ENCODE measurements around the gene ADCY3. TPM values are rescaled to one million over a fixed set of nuclear protein-coding genes. Genes with fewer than 3 reads are reported as not detected.

ADCY3 gene
- total and polyA plus RNA-seq, 2 of the 13 experiments (the other 11 are each of a cell fraction or from before 2014, with no cell fraction given) = 0.11 to 0.61 TPM

- TF ChIP-seq, protein P1, sequence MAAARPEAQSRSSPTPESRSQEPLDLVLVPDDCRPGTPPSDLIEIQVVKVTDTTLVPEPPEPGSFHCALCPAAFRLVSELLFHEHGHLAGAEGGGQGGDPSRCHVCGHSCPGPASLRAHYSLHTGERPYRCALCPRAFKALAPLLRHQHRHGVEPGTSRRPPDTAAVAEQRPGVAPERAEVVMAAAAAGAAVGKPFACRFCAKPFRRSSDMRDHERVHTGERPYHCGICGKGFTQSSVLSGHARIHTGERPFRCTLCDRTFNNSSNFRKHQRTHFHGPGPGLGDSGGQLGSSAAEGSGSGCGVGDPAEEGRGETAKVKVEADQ (CRISPR knock-in tag; IDR thresholded peaks at IDR 0.05; ENCODE audit: borderline replicate concordance) = peak; percentile 71
- TF ChIP-seq TCF7 (IDR thresholded peaks at IDR 0.05; ENCODE audit: low read depth) (no peak), KLF6 (CRISPR knock-in tag; IDR thresholded peaks at IDR 0.05) (no peak), KLF12 (CRISPR knock-in tag; IDR thresholded peaks at IDR 0.05; ENCODE audit: borderline replicate concordance) (peak; percentile 99), HOXD1 (CRISPR knock-in tag; IDR thresholded peaks at IDR 0.05) (peak; percentile 65; the same call in 1 of the 2 replicates), ATM (IDR thresholded peaks at IDR 0.05; ENCODE audit: borderline replicate concordance) (no peak), CAMTA2 (CRISPR knock-in tag; IDR thresholded peaks at IDR 0.05; ENCODE audit: borderline replicate concordance) (peak; percentile 67; the same call in 1 of the 2 replicates), ELF3 (CRISPR knock-in tag; IDR thresholded peaks at IDR 0.05) (peak; percentile 85), SIX4 (CRISPR knock-in tag; IDR thresholded peaks at IDR 0.05) (peak; percentile 41; the same call in 1 of the 2 replicates), NR3C1 (CRISPR knock-in tag; IDR thresholded peaks at IDR 0.05) (no peak), ZNF205 (CRISPR knock-in tag; IDR thresholded peaks at IDR 0.05) (peak; percentile 83), XBP1 (CRISPR knock-in tag; IDR thresholded peaks at IDR 0.05) (no peak), HIC2 (CRISPR knock-in tag; IDR thresholded peaks at IDR 0.05; ENCODE audit: low read depth) (peak; percentile 44; the same call in 1 of the 2 replicates), MLLT10 (CRISPR knock-in tag; IDR thresholded peaks at IDR 0.05) (no peak), SIN3A (IDR thresholded peaks at IDR 0.05; ENCODE audit: borderline replicate concordance, low read depth, low read length) (peak; percentile 87; the same call in 1 of the 2 replicates), ARNTL (CRISPR knock-in tag; IDR thresholded peaks at IDR 0.05) (peak; percentile 78), HOXA7 (CRISPR knock-in tag; IDR thresholded peaks at IDR 0.05) (no peak), MAZ (IDR thresholded peaks at IDR 0.05; ENCODE audit: borderline replicate concordance, low read depth, low read length) (0 out of 2 replicates have a peak, but pooled peaks have one; percentile 63), MAZ (CRISPR knock-in tag; IDR thresholded peaks at IDR 0.05; ENCODE audit: low read depth) (peak; percentile 79)
- TF ChIP-seq, protein P2, sequence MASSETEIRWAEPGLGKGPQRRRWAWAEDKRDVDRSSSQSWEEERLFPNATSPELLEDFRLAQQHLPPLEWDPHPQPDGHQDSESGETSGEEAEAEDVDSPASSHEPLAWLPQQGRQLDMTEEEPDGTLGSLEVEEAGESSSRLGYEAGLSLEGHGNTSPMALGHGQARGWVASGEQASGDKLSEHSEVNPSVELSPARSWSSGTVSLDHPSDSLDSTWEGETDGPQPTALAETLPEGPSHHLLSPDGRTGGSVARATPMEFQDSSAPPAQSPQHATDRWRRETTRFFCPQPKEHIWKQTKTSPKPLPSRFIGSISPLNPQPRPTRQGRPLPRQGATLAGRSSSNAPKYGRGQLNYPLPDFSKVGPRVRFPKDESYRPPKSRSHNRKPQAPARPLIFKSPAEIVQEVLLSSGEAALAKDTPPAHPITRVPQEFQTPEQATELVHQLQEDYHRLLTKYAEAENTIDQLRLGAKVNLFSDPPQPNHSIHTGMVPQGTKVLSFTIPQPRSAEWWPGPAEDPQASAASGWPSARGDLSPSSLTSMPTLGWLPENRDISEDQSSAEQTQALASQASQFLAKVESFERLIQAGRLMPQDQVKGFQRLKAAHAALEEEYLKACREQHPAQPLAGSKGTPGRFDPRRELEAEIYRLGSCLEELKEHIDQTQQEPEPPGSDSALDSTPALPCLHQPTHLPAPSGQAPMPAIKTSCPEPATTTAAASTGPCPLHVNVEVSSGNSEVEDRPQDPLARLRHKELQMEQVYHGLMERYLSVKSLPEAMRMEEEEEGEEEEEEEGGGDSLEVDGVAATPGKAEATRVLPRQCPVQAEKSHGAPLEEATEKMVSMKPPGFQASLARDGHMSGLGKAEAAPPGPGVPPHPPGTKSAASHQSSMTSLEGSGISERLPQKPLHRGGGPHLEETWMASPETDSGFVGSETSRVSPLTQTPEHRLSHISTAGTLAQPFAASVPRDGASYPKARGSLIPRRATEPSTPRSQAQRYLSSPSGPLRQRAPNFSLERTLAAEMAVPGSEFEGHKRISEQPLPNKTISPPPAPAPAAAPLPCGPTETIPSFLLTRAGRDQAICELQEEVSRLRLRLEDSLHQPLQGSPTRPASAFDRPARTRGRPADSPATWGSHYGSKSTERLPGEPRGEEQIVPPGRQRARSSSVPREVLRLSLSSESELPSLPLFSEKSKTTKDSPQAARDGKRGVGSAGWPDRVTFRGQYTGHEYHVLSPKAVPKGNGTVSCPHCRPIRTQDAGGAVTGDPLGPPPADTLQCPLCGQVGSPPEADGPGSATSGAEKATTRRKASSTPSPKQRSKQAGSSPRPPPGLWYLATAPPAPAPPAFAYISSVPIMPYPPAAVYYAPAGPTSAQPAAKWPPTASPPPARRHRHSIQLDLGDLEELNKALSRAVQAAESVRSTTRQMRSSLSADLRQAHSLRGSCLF (CRISPR knock-in tag; IDR thresholded peaks at IDR 0.05; ENCODE audit: borderline replicate concordance) = no peak
- TF ChIP-seq, protein P3, sequence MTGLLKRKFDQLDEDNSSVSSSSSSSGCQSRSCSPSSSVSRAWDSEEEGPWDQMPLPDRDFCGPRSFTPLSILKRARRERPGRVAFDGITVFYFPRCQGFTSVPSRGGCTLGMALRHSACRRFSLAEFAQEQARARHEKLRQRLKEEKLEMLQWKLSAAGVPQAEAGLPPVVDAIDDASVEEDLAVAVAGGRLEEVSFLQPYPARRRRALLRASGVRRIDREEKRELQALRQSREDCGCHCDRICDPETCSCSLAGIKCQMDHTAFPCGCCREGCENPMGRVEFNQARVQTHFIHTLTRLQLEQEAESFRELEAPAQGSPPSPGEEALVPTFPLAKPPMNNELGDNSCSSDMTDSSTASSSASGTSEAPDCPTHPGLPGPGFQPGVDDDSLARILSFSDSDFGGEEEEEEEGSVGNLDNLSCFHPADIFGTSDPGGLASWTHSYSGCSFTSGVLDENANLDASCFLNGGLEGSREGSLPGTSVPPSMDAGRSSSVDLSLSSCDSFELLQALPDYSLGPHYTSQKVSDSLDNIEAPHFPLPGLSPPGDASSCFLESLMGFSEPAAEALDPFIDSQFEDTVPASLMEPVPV (CRISPR knock-in tag; IDR thresholded peaks at IDR 0.05) = no peak; the same call in 1 of the 2 replicates
Observed at GRCh38 chr2:24792874-24793760, 126.9 kb downstream of the ADCY3 start, which contains the start of the genes CENPO and PTRHD1 (continued).

Measured in HepG2 (cell line).